M059J (cell line): ENCODE results near the gene TM4SF1. TPM values are rescaled to one million over a fixed set of nuclear protein-coding genes. Genes with fewer than 3 reads are reported as not detected.
A peak's percentile ranks its signal among the peaks of the same experiment; 100 is the strongest.
"Not testable (repeated sequence)": the region's sequence is repeated elsewhere in the genome, so short reads cannot be mapped to it uniquely, and the experiment has no call there.

Experiments
- DNase-seq: peaks from one replicate; pipeline ENCODE4 v3.0.0-alpha.2; 2012; ENCODE audit warnings: low read depth
- total RNA-seq: library from RNA; depleted of rRNA; stranded (reverse); fragments of >200 nt; shearing (Covaris generic); gene quantifications from 2 replicates; pipeline ENCODE4 v1.2.3, GENCODE V29; 2014

Gene TM4SF1
- total RNA-seq, 1 experiment from 2014 or later = 188 TPM

- DNase-seq = peak; percentile 52
Observed at GRCh38 chr3:149343951-149344350, 33.5 kb downstream of the TM4SF1 start.

GRCh38 chr3:149342413-149343380, 34.8 kb downstream of the TM4SF1 start:
- peak; percentile 95 for DNase-seq

- DNase-seq = peak; percentile 71
Observed at GRCh38 chr3:149340310-149340933, 37.0 kb downstream of the TM4SF1 start.

GRCh38 chr3:149339931-149340309, 37.5 kb downstream of the TM4SF1 start:
- DNase-seq = peak; percentile 100

- not testable (repeated sequence) for DNase-seq
Observed at GRCh38 chr3:149337486-149337885, 40.0 kb downstream of the TM4SF1 start.

- DNase-seq = peak; percentile 49
Observed at GRCh38 chr3:149336925-149337324, 40.5 kb downstream of the TM4SF1 start.

- peak; percentile 30 for DNase-seq
Observed at GRCh38 chr3:149333176-149333859, 44.1 kb downstream of the TM4SF1 start, which contains the start of gene TM4SF18. Gene TM4SF18 (minus strand): TSS chr3:149333636. CDS start chr3:149333382, 254 bp downstream.

- DNase-seq = peak; percentile 18
Observed at GRCh38 chr3:149332771-149333170, 44.7 kb downstream of the TM4SF1 start.

GRCh38 chr3:149332227-149332765, 45.2 kb downstream of the TM4SF1 start:
- DNase-seq = peak; percentile 38

GRCh38 chr3:149331396-149331795, 46.1 kb downstream of the TM4SF1 start:
- no peak for DNase-seq

- peak; percentile 84 for DNase-seq
Observed at GRCh38 chr3:149330609-149331331, 46.7 kb downstream of the TM4SF1 start.

GRCh38 chr3:149327156-149327555, 50.3 kb downstream of the TM4SF1 start:
- DNase-seq = no peak

- DNase-seq = no peak
Observed at GRCh38 chr3:149325581-149325980, 51.9 kb downstream of the TM4SF1 start.

GRCh38 chr3:149324332-149324731, 53.1 kb downstream of the TM4SF1 start:
- no peak for DNase-seq

- no peak for DNase-seq
Observed at GRCh38 chr3:149321640-149322039, 55.8 kb downstream of the TM4SF1 start.

GRCh38 chr3:149321136-149321535, 56.3 kb downstream of the TM4SF1 start:
- no peak for DNase-seq

- DNase-seq = peak; percentile 27
Observed at GRCh38 chr3:149319750-149320149, 57.7 kb downstream of the TM4SF1 start.
